Tibial nerve (tissue), 4 donors: ENCODE results near the gene NDUFA9.

Source experiments
- CTCF ChIP-seq, 5 experiments: fragments of 200-600 bp in 3 of 5; fragments of 450-650 bp in 2 of 5; sonication (generic) in 3 of 5; IDR thresholded peaks; one replicate each; pipeline ENCODE4 v1.5.1; 2016 to 2019; ENCODE audit warnings: antibody characterized with exemption in 5 of 5, mild to moderate bottlenecking in 3 of 5, moderate library complexity in 2 of 5
- EP300 ChIP-seq, 2 donors: sonication (generic); formaldehyde crosslinking; IDR thresholded peaks; one replicate each; pipeline ENCODE4 v1.6.1; 2017; ENCODE audit warnings: antibody characterized with exemption in 2 of 2, mild to moderate bottlenecking in 1 of 2
- POLR2A ChIP-seq, 2 donors: fragments of 450-650 bp; IDR thresholded peaks; one replicate each; pipeline ENCODE4 v1.6.1; 2017; ENCODE audit warnings: antibody characterized with exemption in 2 of 2, mild to moderate bottlenecking in 2 of 2, moderate library complexity in 2 of 2

- no peak for TF ChIP-seq CTCF (IDR thresholded peaks at IDR 0.05)
- TF ChIP-seq POLR2A (IDR thresholded peaks at IDR 0.05): no peak
- no peak for TF ChIP-seq EP300 (IDR thresholded peaks at IDR 0.05)
These were observed 36.4 kb downstream of the NDUFA9 start for GRCh38 chr12:4685317-4685716.
